T-helper 2 cell treated with Interferon-gamma antibody and Interleukin-4, amounts not matched to agents 5 μg/mL and 100 μg/mL, for 36 hours (primary cell): ENCODE measurements around the gene PCGF1.

ENCODE experiments used
- DNase-seq: peaks from one replicate; pipeline ENCODE4 v3.0.0; 2021; ENCODE audit warnings: low spot score
- H3K27ac Mint-ChIP-seq: one replicate; pipeline ENCODE4 v1.8.0; 2021; ENCODE audit warnings: mild to moderate bottlenecking, mixed read lengths
- H3K27me3 Mint-ChIP-seq: one replicate; pipeline ENCODE4 v1.8.0; 2021; ENCODE audit warnings: low read depth, mixed read lengths
- H3K36me3 Mint-ChIP-seq: one replicate; pipeline ENCODE4 v1.8.0; 2021; ENCODE audit warnings: low read depth, mixed read lengths
- H3K4me1 Mint-ChIP-seq: one replicate; pipeline ENCODE4 v1.8.0; 2021; ENCODE audit warnings: low read depth, mixed read lengths
- H3K4me3 Mint-ChIP-seq: one replicate; pipeline ENCODE4 v1.8.0; 2022; ENCODE audit warnings: mild to moderate bottlenecking, moderate library complexity, mixed read lengths
- H3K9me3 Mint-ChIP-seq: one replicate; pipeline ENCODE4 v1.8.0; 2021; ENCODE audit warnings: mixed read lengths

PCGF1 gene

DNA sequence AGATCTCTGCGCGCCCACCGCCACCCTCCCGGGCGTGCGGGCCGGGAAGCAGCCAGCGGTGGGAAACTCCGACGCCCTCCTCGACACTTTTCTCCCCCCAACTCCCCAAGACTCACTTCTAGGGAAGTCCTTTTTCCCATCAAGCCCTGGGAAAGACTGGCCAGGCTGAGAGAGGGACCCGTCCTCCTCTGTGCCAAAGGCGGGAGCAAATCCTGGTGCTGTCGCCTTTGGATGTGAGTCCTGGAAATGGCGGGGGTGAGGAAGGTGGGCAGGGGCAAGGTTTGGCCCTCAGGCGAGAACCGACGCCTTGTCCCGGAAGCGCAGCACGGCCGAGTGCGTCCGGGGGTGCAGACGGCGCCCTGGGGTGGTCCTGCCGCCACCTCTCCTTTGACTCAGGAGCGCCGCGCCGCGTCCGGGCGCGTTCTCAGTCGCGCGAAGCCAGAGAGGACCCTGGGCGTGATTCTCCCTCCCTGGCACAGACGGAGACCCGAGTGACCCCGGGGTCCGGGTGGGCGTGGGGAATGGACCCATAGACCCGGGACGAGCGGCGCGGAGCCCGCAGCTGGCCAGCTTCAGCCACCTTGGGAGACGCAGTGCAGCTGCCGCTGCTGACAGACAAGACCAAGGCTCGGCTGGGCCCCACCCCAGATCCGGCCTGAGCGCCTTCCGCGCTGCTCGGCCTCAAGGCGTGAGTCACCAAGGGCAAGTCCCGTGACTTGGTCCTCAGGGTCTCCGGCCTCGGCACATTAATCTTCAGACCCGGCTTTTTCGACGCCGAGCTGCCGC is 4.6 kb downstream of the PCGF1 start:
- Mint-ChIP-seq H3K36me3 (peaks cover 31% of the 10 kb centered on the region), H3K9me3 (no peaks in the 10 kb centered on the region), H3K4me3 (peak overlapping the region; percentile 74), H3K4me1 (peaks cover 38% of the 10 kb centered on the region), H3K27me3 (peaks cover 41% of the 10 kb centered on the region), H3K27ac (no peak overlapping the region)
- DNase-seq, result peak; percentile 66

DNA sequence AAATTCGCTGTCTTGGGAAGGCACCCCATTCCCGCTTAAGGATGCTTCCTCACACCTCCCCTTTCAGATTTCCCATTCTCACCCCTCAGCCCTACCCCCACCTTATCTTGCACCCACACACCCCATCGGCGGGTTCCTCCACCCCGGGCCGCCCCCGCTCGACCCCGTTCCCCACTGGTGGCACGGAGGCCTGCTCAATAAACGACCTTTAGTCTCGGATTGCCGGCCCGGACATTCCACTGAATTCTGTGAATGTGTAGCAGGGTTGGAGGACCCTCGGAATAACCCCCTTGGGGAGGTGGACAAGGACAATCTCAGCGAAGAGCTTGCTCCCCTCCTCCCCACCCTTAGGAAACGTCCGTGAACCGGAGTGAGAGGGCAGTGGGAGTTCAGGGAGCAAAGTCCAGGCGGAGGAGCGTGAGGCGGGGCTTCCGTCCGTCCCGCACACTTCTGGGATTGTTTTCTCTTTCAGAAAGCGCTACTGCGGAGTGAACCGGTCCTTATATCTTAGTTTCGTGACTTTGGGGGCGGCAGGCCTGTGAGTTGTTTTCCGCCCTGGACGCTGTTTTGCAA is 5.3 kb downstream of the PCGF1 start:
- Mint-ChIP-seq H3K9me3 (no peaks in the 10 kb centered on the region), H3K4me1 (peaks cover 38% of the 10 kb centered on the region), H3K36me3 (peaks cover 29% of the 10 kb centered on the region), H3K4me3 (peak overlapping the region; percentile 74), H3K27me3 (peaks cover 47% of the 10 kb centered on the region), H3K27ac (no peak overlapping the region)
- DNase-seq, result no peak

DNA sequence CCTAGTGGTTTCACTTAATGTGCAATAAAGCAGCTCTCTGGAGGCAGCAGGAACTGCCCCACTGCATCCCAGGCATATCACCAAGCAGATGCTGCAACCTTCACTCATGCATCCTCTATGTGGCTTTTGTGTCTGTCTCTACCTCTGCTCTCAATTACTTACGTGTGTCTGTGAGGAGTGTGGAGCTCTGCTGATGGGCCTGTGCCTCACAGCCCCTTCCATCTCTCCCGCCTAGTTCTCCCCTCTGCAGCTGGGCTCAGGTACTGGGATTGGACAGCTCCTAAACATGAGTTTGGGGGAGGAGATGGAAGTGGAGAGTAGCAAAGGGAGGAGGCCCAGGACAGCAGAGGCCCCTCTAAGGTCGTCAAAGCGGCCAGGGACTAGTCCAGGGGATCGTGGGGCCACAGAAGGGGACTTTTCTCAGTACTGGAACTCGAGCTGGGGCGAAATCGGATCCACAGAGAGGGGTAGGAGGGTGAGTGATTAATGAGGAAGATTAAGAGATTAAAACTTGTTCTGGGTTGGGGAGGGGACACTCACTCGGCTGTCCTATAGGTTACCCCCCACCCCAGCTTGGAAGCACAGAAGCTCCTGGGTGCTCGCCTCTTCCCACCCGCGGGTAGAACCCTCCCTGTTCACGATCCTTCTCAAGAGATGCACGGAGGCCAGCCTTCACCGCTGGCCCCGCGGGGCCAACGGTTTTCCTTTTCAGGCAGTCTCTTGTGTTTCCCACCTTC is 6.0 kb downstream of the PCGF1 start:
- no peak for DNase-seq
- Mint-ChIP-seq H3K36me3 (peaks cover 25% of the 10 kb centered on the region), H3K4me3 (peak overlapping the region; percentile 47), H3K27ac (no peak overlapping the region), H3K4me1 (peaks cover 33% of the 10 kb centered on the region), H3K9me3 (no peaks in the 10 kb centered on the region), H3K27me3 (peaks cover 47% of the 10 kb centered on the region)

DNA sequence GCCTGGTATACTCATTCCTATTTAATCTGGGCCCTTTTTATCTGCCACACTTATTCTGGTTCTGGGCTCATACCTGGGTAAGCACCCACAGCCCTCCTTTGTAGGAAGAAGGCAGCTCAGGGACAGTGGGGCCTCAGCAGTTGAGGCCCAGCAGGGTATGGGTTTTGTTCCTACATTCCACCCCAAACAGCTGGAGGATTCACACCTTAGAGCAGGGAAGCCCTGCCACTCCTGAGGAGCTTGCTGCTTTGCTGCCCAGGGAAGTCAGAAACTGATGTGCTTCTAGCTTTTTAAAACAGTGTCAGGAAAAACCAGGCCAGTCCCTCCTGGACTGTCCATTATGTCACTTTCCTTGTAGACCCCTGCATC is 6.9 kb downstream of the PCGF1 start:
- Mint-ChIP-seq H3K36me3 (peaks cover 21% of the 10 kb centered on the region), H3K4me1 (peaks cover 29% of the 10 kb centered on the region), H3K27me3 (peaks cover 47% of the 10 kb centered on the region), H3K9me3 (no peaks in the 10 kb centered on the region), H3K27ac (no peak overlapping the region), H3K4me3 (no peak overlapping the region)
- no peak for DNase-seq

DNA sequence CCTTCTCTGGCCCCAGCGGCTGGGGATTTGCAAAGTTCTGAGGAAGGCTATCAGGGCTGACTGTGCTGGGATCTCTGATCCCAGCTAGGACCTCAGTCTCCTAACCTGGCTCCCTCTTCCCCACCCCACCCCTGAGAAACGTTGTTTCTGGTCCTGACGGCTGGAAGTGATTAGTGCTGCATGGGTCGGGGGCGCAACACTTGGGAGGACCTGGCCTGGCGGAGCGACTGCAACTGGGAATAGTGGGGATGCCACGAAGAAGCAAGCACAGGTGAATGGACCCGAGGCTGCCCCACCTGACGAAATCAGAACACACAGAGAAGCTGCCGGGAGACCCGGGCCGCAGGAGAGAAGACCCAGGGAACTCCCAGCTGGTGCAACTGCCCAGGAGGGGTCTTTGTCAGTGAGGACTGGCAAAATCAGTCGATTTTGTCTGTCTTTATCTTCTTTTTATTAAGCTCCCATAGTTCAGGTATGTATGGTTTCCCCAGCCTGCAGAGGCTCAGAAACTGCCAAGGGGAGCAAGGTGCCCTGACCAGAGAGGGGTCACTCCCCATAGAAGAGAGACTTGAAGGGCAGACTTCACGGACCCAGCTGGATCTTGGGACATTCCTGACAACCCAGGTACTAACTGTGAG is 7.4 kb downstream of the PCGF1 start:
- peaks cover 27% of the 10 kb centered on the region for H3K4me1 Mint-ChIP-seq
- peak overlapping the region; percentile 29 for H3K4me3 Mint-ChIP-seq
- H3K9me3 Mint-ChIP-seq, result no peaks in the 10 kb centered on the region

DNA sequence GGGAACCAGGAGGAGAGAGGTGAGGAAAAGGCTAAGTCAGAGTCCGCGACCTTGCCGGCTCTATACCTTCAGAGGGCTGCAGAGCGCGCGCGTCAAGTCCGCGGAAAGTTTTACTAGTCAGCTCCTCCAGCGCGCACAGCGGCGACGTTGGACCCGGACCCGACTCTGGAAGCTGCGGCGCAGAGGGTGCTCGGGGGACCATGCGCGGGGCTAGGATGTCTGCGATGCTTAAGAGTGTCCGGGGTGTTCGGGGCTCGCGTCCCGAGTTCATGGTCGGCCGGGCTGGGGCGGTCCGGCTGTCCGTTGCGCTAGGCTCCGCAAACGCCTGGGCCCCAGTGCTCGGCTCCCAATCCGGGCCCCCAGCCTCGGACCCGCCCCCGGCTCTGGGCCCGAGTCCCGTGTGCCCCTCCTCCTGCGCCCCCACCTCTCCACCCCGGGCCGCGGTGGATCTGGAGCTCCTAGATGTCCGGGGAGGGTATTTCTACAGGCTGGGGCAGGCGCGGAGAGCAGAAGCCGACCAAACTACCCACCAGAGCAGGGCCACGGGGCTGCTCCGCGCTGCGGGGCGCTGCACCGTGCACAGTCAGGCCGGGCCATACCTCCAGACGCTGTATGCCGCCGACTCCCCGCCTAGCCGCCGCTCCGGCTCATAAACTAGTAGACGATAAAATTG is 8.1 kb downstream of the PCGF1 start, which contains the start of gene LBX2:
LBX2 (minus strand) TSS at position 337 of the 673 bp plus-strand sequence; CDS start at position 271, 66 bp downstream.
- no peaks in the 10 kb centered on the region for H3K9me3 Mint-ChIP-seq
- peaks cover 11% of the 10 kb centered on the region for H3K36me3 Mint-ChIP-seq
- peaks cover 47% of the 10 kb centered on the region for H3K27me3 Mint-ChIP-seq
- peak within 1 kb of the TSS; percentile 93 for H3K4me3 Mint-ChIP-seq
- DNase-seq, result peak; percentile 38
- H3K27ac Mint-ChIP-seq, result peak within 1 kb of the TSS; percentile 73
- peaks cover 21% of the 10 kb centered on the region for H3K4me1 Mint-ChIP-seq

More for the DNA sequence above, 7.4 kb downstream of the PCGF1 start:
- H3K36me3 Mint-ChIP-seq, result peaks cover 16% of the 10 kb centered on the region
- H3K27ac Mint-ChIP-seq, result no peak overlapping the region
- no peak for DNase-seq
- peaks cover 47% of the 10 kb centered on the region for H3K27me3 Mint-ChIP-seq

DNA sequence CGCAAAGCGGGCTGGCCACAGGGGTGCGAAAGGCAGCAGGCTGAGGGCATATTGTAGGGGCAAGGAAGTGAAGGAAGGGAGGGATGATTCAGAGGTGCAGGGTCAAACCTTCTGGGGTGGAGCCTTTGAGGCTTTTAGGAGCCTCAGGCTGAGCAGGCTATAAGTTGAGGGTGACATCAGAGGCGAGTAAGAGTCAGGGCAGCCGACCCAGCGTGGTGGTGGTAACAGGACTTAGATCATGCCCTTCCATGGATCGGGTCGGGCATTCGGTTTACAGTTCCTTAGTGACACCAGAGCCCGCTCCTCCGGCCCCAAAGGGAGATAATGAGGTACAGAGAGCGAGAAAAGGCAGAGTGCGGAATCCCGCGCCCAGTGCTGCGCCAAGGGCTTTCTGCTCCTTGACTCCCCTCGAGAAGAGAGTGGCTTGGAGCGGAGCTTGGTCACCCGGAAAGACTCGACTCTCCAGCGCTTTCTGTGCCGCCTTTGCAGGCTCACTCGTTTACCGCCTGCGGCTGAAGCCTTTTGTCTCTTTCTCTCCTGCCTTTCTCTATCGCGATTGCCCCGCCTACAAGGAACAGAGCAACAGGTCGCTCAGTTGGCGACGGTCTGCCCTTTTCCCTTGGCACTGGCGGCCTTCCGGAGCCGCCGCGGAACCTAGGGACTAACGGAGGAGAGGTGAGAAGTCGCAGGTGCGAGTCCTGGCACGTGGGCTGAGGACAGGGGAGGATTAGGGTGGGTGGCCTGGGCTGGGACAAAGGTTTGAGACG is 8.8 kb downstream of the PCGF1 start:
- peak overlapping the region; percentile 93 for H3K4me3 Mint-ChIP-seq
- H3K27ac Mint-ChIP-seq, result peak overlapping the region; percentile 73
- peak; percentile 50 for DNase-seq
- H3K36me3 Mint-ChIP-seq, result peaks cover 14% of the 10 kb centered on the region
- H3K9me3 Mint-ChIP-seq, result no peaks in the 10 kb centered on the region
- peaks cover 16% of the 10 kb centered on the region for H3K4me1 Mint-ChIP-seq
- H3K27me3 Mint-ChIP-seq, result peaks cover 47% of the 10 kb centered on the region

DNA sequence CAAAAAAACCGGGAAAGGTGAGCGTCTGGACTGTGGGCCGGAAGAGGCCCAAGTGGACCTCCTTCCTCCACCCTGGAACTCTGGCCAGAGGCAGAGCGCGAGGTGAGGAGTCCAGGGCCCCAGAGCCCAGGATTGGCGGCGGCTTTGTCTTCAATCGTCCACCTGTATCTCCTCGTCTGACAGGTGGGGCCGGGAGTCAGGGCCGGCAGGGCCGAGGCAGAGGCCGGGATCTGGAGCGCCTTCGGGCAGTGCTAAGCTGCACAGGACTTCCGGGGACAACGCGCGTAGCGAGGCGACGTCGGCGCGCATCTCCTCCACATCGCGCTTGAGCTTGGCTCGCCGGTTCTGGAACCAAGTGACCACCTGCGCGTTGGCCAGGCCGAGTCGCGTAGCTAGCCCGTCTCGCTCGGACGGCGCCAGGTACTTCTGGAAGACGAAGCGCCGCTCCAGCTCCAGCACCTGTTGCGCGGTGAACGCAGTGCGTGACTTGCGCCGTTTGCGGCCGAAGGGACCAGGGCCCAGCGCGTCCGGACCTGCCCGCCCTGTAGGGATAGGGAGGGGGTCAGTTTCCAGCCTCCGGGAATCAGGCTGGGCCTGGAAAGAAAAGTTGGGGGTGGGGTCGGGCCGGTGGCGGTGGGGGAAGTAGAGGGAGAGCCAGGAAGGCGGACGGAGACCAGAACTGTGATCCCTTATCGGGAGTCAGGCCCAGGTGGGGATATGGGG is 9.6 kb downstream of the PCGF1 start:
- Mint-ChIP-seq H3K27ac (peak overlapping the region; percentile 73), H3K27me3 (peaks cover 47% of the 10 kb centered on the region)
- DNase-seq, result no peak

DNA sequence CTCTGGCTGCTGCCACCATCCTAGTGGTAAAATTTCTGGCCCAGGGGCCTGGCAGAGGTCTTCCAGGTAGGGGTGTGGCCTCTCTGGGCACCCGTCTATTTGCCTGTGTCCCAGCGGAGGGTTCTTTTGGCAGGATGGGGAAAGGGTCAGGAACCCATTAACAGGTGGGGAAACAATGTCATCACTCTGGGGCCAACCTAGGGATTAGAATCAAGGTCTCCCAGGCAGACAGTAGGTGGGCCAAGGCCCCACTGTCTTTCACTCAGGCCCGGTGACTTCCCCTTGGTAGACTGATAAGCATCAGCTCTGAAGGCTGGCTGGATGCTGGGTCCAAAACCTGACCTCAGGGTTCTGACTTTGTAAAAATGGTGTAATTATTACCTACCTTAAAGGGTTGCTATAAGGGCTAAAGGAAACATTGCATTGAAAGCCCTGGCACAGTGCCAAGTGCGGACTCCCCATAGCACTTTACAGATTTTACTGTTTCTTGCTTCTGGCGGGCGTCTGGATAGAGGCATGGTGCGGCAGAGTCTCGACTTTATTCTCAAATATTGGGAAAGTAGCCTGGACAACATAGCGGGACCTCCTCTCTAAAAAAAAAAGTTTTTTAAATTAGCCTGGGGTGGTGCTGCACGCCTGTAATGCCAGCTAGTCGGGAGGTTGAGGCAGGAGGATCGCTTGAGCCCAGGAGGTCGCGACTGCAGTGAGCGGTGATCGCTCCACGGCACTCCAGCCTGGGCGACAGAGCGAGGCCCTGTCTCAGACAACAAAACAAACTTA is 10.3 kb downstream of the PCGF1 start:
- H3K4me3 Mint-ChIP-seq, result peak overlapping the region; percentile 93
- H3K36me3 Mint-ChIP-seq, result peaks cover 23% of the 10 kb centered on the region
- peaks cover 14% of the 10 kb centered on the region for H3K4me1 Mint-ChIP-seq
- H3K27me3 Mint-ChIP-seq, result peaks cover 41% of the 10 kb centered on the region
- no peaks in the 10 kb centered on the region for H3K9me3 Mint-ChIP-seq
- H3K27ac Mint-ChIP-seq, result peak overlapping the region; percentile 55
- DNase-seq, result no peak

More for the DNA sequence above, 9.6 kb downstream of the PCGF1 start:
- H3K36me3 Mint-ChIP-seq, result peaks cover 19% of the 10 kb centered on the region
- peaks cover 16% of the 10 kb centered on the region for H3K4me1 Mint-ChIP-seq
- peak overlapping the region; percentile 93 for H3K4me3 Mint-ChIP-seq
- H3K9me3 Mint-ChIP-seq, result no peaks in the 10 kb centered on the region

DNA sequence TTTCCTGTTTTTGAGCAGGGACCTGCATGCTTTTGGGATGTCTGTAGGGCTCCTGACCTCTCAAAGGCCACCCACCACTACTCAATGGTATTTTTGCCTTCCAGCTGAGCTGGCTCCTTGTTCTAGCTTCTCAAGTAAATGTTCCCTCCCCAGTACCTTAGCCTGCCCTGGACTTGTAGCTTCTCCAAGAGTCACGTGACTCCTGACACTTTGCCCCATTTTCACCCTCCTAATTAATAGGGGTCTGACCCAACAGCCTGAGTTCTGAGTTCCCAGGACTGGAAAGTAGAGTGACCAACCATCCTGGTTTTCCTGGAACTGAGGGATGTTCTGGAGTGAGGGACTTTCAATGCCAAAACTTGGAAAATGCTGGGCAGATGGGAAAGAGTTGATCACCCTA is 12.1 kb downstream of the PCGF1 start:
- Mint-ChIP-seq H3K27ac (no peak overlapping the region), H3K4me1 (peaks cover 10% of the 10 kb centered on the region), H3K9me3 (no peaks in the 10 kb centered on the region), H3K27me3 (peaks cover 26% of the 10 kb centered on the region), H3K4me3 (no peak overlapping the region), H3K36me3 (peaks cover 30% of the 10 kb centered on the region)
- DNase-seq, result no peak

DNA sequence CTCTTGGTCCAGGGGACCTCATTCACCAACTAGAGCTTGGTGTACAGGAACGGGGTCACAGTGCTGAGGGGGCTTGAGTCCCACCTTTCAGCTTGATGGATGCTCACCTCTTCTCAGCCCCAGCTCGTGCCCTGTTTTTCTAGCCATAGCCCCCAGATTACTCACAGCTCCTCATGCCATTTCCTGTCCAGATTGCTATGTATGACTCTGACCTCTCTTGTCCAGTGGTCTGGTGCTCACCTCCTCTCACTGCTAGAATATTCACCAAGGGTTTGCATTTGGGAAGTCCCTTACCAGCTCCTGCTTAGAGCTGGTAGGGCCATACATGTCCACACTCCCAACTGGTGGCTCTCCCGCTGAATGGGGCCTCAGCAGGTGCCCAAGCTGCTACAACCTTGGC is 13.9 kb downstream of the PCGF1 start:
- H3K9me3 Mint-ChIP-seq, result no peaks in the 10 kb centered on the region
- H3K27me3 Mint-ChIP-seq, result peaks cover 12% of the 10 kb centered on the region
- H3K4me3 Mint-ChIP-seq, result no peak overlapping the region
- peaks cover 7% of the 10 kb centered on the region for H3K4me1 Mint-ChIP-seq
- DNase-seq, result no peak
- no peak overlapping the region for H3K27ac Mint-ChIP-seq
- H3K36me3 Mint-ChIP-seq, result peaks cover 32% of the 10 kb centered on the region
